GM23338 (cell line): ENCODE data around the gene DAAM2. TPM values are rescaled to one million over a fixed set of nuclear protein-coding genes. Genes with fewer than 3 reads are reported as not detected.

Experiments
- ATAC-seq: fragments of 200-7000 bp; cut with Tn5 transposase; 3 replicates; pipeline ENCODE4 v1.9.1; 2020
- DNase-seq: peaks from one replicate; pipeline ENCODE4 v3.0.0-alpha.2; 2015; ENCODE audit warnings: low spot score
- H2AFZ ChIP-seq: fragments of 200-600 bp; sonication (generic); 2 replicates; pipeline ENCODE4 v1.8.0; 2016; ENCODE audit warnings: antibody characterized with exemption, mild to moderate bottlenecking, moderate library complexity
- H3F3A ChIP-seq: fragments of 200-600 bp; sonication (generic); replicated peaks from 2 replicates; pipeline ENCODE4 v1.8.0; 2017; ENCODE audit warnings: antibody characterized with exemption, mixed run types, low read depth
- H3K27ac ChIP-seq: fragments of 200-600 bp; sonication (generic); 2 replicates; pipeline ENCODE4 v1.6.1; 2016; ENCODE audit warnings: low read depth
- H3K27me3 ChIP-seq: fragments of 200-600 bp; sonication (generic); 2 replicates; pipeline ENCODE4 v1.8.0; 2016; ENCODE audit warnings: mild to moderate bottlenecking, mixed run types, moderate library complexity; ENCODE audit not compliant: insufficient read depth
- H3K36me3 ChIP-seq: fragments of 200-600 bp; sonication (generic); 2 replicates; pipeline ENCODE4 v1.8.0; 2016; ENCODE audit warnings: mild to moderate bottlenecking; ENCODE audit not compliant: insufficient read depth
- H3K4me1 ChIP-seq: fragments of 200-600 bp; sonication (generic); 2 replicates; pipeline ENCODE4 v1.8.0; 2016; ENCODE audit warnings: mild to moderate bottlenecking, moderate library complexity; ENCODE audit not compliant: insufficient read depth
- H3K4me2 ChIP-seq: fragments of 200-600 bp; sonication (generic); 2 replicates; pipeline ENCODE4 v1.7.1; 2017; ENCODE audit warnings: mixed run types
- H3K4me3 ChIP-seq: fragments of 200-600 bp; sonication (generic); 2 replicates; pipeline ENCODE4 v1.6.1; 2016; ENCODE audit warnings: mixed run types
- H3K79me2 ChIP-seq: fragments of 200-600 bp; sonication (generic); replicated peaks from 2 replicates; pipeline ENCODE4 v1.8.0; 2017; ENCODE audit warnings: mild to moderate bottlenecking; ENCODE audit not compliant: insufficient read depth
- H3K9me2 ChIP-seq: fragments of 200-600 bp; sonication (generic); 2 replicates; pipeline ENCODE4 v1.8.0; 2017; ENCODE audit not compliant: insufficient read depth
- H4K20me1 ChIP-seq: fragments of 200-600 bp; sonication (generic); replicated peaks from 2 replicates; pipeline ENCODE4 v1.8.0; 2017; ENCODE audit warnings: mild to moderate bottlenecking; ENCODE audit not compliant: insufficient read depth
- H3K27ac Mint-ChIP-seq: 2 replicates; pipeline ENCODE4 v1.8.0; 2020; ENCODE audit warnings: inconsistent platforms, mild to moderate bottlenecking, moderate library complexity, mixed read lengths
- H3K27me3 Mint-ChIP-seq: 3 replicates; pipeline ENCODE4 v1.8.0; 2022; ENCODE audit warnings: low read depth, mild to moderate bottlenecking, moderate library complexity, mixed read lengths, inconsistent platforms; ENCODE audit not compliant: insufficient read depth, poor library complexity
- H3K36me3 Mint-ChIP-seq: 3 replicates; pipeline ENCODE4 v1.8.0; 2021; ENCODE audit warnings: low read depth, mild to moderate bottlenecking, inconsistent platforms, moderate library complexity, mixed read lengths
- H3K4me1 Mint-ChIP-seq: 3 replicates; pipeline ENCODE4 v1.8.0; 2020; ENCODE audit warnings: mild to moderate bottlenecking, inconsistent platforms, mixed read lengths
- H3K4me3 Mint-ChIP-seq: 3 replicates; pipeline ENCODE4 v1.8.0; 2021; ENCODE audit warnings: moderate library complexity, mild to moderate bottlenecking, inconsistent platforms, mixed read lengths
- H3K9me3 Mint-ChIP-seq: 3 replicates; pipeline ENCODE4 v1.8.0; 2020; ENCODE audit warnings: moderate library complexity, mild to moderate bottlenecking, inconsistent platforms, mixed read lengths
- CREB1 ChIP-seq: fragments of 250-450 bp; sonication (Bioruptor Pico); IDR thresholded peaks from 2 replicates; pipeline ENCODE4 v1.5.0; 2020; ENCODE audit warnings: low read depth, mild to moderate bottlenecking, moderate library complexity
- ETS1 ChIP-seq: IDR thresholded peaks from 2 replicates; pipeline ENCODE4 v1.6.1; 2016; ENCODE audit warnings: antibody characterized with exemption
- EZH2phosphoT487 ChIP-seq: fragments of 200-600 bp; sonication (generic); IDR thresholded peaks from one replicate; pipeline ENCODE4 v1.8.1; 2018; ENCODE audit warnings: antibody characterized with exemption; ENCODE audit not compliant: unreplicated experiment
- NANOG ChIP-seq: IDR thresholded peaks from 2 replicates; pipeline ENCODE4 v1.6.1; 2016; ENCODE audit warnings: antibody characterized with exemption, borderline replicate concordance
- STAT1 ChIP-seq: IDR thresholded peaks from one replicate; pipeline ENCODE4 v1.6.1; 2016; ENCODE audit warnings: antibody characterized with exemption; ENCODE audit not compliant: unreplicated experiment
- ZNF331 ChIP-seq: fragments of 250-450 bp; sonication (Bioruptor Pico); IDR thresholded peaks from 2 replicates; pipeline ENCODE4 v1.5.0; 2020; ENCODE audit warnings: low read depth, mild to moderate bottlenecking, moderate library complexity
- polyA plus RNA-seq: library from polyadenylated mRNA; unstranded; fragments of >200 nt; fragmentation: Nextera tagmentation; extraction: Ambion mirVana; gene quantifications from 2 replicates; pipeline ENCODE4 v1.2.1, GENCODE V29; 2016
- total RNA-seq: library from RNA; depleted of rRNA; stranded (reverse); fragments of >200 nt; shearing (Covaris generic); gene quantifications from 2 replicates; pipeline ENCODE4 v1.2.3, GENCODE V29; 2014
- TF ChIP-seq, protein P1 (sequence below), 2 experiments: fragments of 200-600 bp in 1 of 2; sonication (generic) in 1 of 2; conservative IDR thresholded peaks; 2 replicates each; pipeline versions ENCODE4 v1.5.1 to v1.6.1; 2016 to 2017; ENCODE audit warnings: antibody characterized with exemption in 2 of 2, low read depth in 2 of 2, mild to moderate bottlenecking in 2 of 2, moderate library complexity in 1 of 2
- TF ChIP-seq, protein P2 (sequence below): fragments of 250-450 bp; sonication (Bioruptor Pico); IDR thresholded peaks from 2 replicates; pipeline ENCODE4 v1.5.0; 2020; ENCODE audit warnings: mild to moderate bottlenecking, moderate library complexity

Gene DAAM2
- total and polyA plus RNA-seq, 2 experiments from 2014 or later = 1.4 to 4.9 TPM

DNA sequence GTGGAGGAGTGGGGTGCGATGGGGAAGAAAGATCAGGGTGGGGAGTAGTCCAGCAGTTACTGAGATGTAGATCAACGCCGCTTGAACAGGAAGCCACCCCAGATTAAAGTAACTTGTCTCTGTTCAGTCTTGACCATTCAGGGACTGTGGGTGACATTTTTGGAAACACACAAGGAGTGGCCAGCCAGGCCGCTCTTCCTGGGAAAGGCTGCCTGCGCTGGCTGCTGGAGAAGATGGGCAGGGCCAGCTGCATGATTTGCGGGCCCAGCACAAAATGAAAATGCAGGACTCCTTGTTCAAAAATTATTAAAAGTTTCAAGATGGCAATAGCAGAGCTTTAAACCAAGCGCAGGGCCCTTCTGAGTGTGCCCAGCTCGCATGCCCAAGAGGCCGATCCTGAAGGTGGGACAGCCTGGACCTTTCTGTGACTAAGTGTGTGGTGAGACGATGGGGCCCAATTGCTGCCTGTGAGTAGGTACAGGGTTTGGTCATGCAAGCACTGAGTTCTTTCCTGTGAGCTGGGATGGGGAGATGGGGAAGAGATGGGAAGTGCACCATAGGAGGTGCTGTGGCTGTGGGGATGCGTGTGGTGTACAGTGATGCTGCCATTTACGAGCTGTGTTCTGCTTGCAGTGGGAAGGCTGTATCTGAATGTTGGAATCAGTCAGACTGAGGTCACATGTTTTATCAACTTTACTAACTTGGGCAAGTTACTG is 51.3 kb downstream of the DAAM2 start:
- Mint-ChIP-seq H3K4me3 (no peak overlapping the region), H3K27ac (no peak overlapping the region), H3K27me3 (peaks cover 3% of the 10 kb centered on the region), H3K36me3 (no peaks in the 10 kb centered on the region; the same call in 2 of the 3 replicates), H3K9me3 (no peaks in the 10 kb centered on the region), H3K4me1 (peaks cover 19% of the 10 kb centered on the region)
- no peak overlapping the region for H3K4me3 ChIP-seq
- peak; percentile 33; the same call in 2 of the 3 replicates for ATAC-seq
- H3K4me1 ChIP-seq = peaks cover 10% of the 10 kb centered on the region
- TF ChIP-seq, protein P1, sequence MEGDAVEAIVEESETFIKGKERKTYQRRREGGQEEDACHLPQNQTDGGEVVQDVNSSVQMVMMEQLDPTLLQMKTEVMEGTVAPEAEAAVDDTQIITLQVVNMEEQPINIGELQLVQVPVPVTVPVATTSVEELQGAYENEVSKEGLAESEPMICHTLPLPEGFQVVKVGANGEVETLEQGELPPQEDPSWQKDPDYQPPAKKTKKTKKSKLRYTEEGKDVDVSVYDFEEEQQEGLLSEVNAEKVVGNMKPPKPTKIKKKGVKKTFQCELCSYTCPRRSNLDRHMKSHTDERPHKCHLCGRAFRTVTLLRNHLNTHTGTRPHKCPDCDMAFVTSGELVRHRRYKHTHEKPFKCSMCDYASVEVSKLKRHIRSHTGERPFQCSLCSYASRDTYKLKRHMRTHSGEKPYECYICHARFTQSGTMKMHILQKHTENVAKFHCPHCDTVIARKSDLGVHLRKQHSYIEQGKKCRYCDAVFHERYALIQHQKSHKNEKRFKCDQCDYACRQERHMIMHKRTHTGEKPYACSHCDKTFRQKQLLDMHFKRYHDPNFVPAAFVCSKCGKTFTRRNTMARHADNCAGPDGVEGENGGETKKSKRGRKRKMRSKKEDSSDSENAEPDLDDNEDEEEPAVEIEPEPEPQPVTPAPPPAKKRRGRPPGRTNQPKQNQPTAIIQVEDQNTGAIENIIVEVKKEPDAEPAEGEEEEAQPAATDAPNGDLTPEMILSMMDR (conservative IDR thresholded peaks at IDR 0.05; ENCODE audit: low read depth in 2 of 2) = peak; percentile 19 to 33; a peak in 1 of 4 replicates
- TF ChIP-seq ZNF331 (CRISPR knock-in tag) = no peak
- no peaks in the 10 kb centered on the region for H3K36me3 ChIP-seq
- no peaks in the 10 kb centered on the region for H3K79me2 ChIP-seq
- no peaks in the 10 kb centered on the region for H3K9me2 ChIP-seq
- H3K27me3 ChIP-seq = no peaks in the 10 kb centered on the region
- DNase-seq = no peak
- no peaks in the 10 kb centered on the region for H4K20me1 ChIP-seq
- no peak overlapping the region for H3K27ac ChIP-seq
- no peaks in the 10 kb centered on the region for H3F3A ChIP-seq
- H3K4me2 ChIP-seq = no peak overlapping the region
- H2AFZ ChIP-seq = peak overlapping the region; percentile 38; the same call in 1 of the 2 replicates

- Mint-ChIP-seq H3K27me3 (peaks cover 2% of the 10 kb centered on the region), H3K4me3 (no peak overlapping the region), H3K36me3 (no peaks in the 10 kb centered on the region; the same call in 2 of the 3 replicates), H3K9me3 (no peaks in the 10 kb centered on the region), H3K27ac (no peak overlapping the region), H3K4me1 (peaks cover 12% of the 10 kb centered on the region)
- DNase-seq (no peak), ATAC-seq (no peak)
- Histone ChIP-seq H3K9me2 (no peaks in the 10 kb centered on the region), H3K4me2 (no peak overlapping the region), H3K27ac (no peak overlapping the region), H4K20me1 (no peaks in the 10 kb centered on the region), H3K36me3 (no peaks in the 10 kb centered on the region), H3F3A (no peaks in the 10 kb centered on the region), H3K79me2 (no peaks in the 10 kb centered on the region), H3K4me1 (0 out of 2 replicates have a peak, but pooled peaks cover 4% of the 10 kb centered on the region), H2AFZ (no peak overlapping the region), H3K27me3 (no peaks in the 10 kb centered on the region), H3K4me3 (no peak overlapping the region)
- no peak for TF ChIP-seq EZH2phosphoT487
- no peak for TF ChIP-seq CREB1 (CRISPR knock-in tag)
- no peak for TF ChIP-seq NANOG
- no peak for TF ChIP-seq STAT1
- TF ChIP-seq, protein P2, sequence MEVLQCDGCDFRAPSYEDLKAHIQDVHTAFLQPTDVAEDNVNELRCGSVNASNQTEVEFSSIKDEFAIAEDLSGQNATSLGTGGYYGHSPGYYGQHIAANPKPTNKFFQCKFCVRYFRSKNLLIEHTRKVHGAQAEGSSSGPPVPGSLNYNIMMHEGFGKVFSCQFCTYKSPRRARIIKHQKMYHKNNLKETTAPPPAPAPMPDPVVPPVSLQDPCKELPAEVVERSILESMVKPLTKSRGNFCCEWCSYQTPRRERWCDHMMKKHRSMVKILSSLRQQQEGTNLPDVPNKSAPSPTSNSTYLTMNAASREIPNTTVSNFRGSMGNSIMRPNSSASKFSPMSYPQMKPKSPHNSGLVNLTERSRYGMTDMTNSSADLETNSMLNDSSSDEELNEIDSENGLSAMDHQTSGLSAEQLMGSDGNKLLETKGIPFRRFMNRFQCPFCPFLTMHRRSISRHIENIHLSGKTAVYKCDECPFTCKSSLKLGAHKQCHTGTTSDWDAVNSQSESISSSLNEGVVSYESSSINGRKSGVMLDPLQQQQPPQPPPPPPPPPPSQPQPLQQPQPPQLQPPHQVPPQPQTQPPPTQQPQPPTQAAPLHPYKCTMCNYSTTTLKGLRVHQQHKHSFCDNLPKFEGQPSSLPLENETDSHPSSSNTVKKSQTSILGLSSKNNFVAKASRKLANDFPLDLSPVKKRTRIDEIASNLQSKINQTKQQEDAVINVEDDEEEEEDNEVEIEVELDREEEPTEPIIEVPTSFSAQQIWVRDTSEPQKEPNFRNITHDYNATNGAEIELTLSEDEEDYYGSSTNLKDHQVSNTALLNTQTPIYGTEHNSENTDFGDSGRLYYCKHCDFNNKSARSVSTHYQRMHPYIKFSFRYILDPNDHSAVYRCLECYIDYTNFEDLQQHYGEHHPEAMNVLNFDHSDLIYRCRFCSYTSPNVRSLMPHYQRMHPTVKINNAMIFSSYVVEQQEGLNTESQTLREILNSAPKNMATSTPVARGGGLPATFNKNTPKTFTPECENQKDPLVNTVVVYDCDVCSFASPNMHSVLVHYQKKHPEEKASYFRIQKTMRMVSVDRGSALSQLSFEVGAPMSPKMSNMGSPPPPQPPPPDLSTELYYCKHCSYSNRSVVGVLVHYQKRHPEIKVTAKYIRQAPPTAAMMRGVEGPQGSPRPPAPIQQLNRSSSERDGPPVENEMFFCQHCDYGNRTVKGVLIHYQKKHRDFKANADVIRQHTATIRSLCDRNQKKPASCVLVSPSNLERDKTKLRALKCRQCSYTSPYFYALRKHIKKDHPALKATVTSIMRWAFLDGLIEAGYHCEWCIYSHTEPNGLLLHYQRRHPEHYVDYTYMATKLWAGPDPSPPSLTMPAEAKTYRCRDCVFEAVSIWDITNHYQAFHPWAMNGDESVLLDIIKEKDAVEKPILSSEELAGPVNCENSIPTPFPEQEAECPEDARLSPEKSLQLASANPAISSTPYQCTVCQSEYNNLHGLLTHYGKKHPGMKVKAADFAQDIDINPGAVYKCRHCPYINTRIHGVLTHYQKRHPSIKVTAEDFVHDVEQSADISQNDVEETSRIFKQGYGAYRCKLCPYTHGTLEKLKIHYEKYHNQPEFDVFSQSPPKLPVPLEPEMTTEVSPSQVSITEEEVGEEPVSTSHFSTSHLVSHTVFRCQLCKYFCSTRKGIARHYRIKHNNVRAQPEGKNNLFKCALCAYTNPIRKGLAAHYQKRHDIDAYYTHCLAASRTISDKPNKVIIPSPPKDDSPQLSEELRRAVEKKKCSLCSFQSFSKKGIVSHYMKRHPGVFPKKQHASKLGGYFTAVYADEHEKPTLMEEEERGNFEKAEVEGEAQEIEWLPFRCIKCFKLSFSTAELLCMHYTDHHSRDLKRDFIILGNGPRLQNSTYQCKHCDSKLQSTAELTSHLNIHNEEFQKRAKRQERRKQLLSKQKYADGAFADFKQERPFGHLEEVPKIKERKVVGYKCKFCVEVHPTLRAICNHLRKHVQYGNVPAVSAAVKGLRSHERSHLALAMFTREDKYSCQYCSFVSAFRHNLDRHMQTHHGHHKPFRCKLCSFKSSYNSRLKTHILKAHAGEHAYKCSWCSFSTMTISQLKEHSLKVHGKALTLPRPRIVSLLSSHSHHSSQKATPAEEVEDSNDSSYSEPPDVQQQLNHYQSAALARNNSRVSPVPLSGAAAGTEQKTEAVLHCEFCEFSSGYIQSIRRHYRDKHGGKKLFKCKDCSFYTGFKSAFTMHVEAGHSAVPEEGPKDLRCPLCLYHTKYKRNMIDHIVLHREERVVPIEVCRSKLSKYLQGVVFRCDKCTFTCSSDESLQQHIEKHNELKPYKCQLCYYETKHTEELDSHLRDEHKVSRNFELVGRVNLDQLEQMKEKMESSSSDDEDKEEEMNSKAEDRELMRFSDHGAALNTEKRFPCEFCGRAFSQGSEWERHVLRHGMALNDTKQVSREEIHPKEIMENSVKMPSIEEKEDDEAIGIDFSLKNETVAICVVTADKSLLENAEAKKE (CRISPR knock-in tag) = no peak
- TF ChIP-seq ETS1 = no peak
- TF ChIP-seq, protein P1 (conservative IDR thresholded peaks at IDR 0.05; ENCODE audit: low read depth in 2 of 2) = no peak
These were observed 52.7 kb downstream of the DAAM2 start for GRCh38 chr6:39844866-39845265.
